Subcutaneous preadipocyte (primary cell): Measurements from ENCODE around the gene TOR1A. TPM values are rescaled to one million over a fixed set of nuclear protein-coding genes. Genes with fewer than 3 reads are reported as not detected.

Source experiments
- small RNA-seq: library from RNA; depleted of rRNA; stranded (forward); fragments of <200 nt; gene quantifications from one replicate; pipeline ENCODE3, GENCODE V24; 2012
- total RNA-seq: library from RNA; depleted of rRNA; stranded (reverse); fragments of >200 nt; gene quantifications from 2 replicates; pipeline ENCODE4 v1.2.3, GENCODE V29; 2012

Gene TOR1A
- total RNA-seq, result 29.9 and 31.6 TPM in 2 replicates

GRCh38 chr9:129823935-129824601, at the start of gene TOR1A:
Gene TOR1A (minus strand): TSS chr9:129824136. CDS start chr9:129824085, 51 bp downstream.

GRCh38 chr9:129835128-129835859, 11.4 kb upstream of the TOR1A start, which contains the start of the genes C9orf78 and USP20:
Gene C9orf78 (minus strand): TSS chr9:129835275. CDS start chr9:129835221, 54 bp downstream.
Gene USP20 (plus strand): TSS chr9:129835458. CDS start chr9:129852556, 17,098 bp downstream.

DNA sequence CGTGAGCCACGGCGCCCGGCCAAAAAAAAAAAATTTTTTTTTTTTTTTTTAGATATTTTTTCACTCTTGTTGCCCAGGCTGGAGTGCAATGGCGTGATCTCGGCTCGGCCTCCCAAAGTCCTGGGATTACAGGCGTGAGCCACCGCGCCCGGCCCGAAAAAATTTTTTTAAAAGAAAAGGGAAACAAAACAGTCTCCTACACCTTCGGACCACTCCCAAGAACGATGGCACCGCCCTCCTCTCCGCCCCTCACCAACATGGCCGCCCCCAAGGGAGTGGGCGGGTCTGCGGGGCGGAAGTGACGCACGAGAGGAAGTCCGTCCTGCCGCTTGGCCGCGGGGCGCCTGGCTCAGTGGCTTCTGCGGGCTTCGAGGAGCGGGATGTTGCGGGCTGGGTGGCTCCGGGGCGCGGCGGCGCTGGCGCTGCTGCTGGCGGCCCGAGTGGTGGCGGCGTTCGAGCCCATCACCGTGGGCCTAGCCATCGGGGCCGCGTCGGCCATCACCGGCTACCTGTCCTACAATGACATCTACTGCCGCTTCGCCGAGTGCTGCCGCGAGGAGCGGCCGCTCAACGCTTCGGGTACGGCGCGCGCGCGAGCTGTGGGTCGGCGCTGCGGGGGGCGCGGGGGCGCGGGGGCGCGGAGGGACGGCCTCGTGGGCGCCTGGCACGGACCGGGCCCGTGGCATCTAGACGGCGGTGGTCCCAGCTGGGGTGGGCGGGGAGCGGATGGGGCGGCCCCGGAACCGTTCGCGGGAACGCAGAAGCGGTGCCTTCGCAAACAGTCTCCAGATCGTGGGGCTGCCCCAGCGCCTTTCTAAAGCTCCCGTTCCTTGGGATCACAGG, 20.9 kb downstream of the TOR1A start, which contains the start of gene TOR1B:
Gene TOR1B (plus strand): TSS at position 352 of the 843 bp plus-strand sequence. CDS start 29 bp downstream, at position 381.

Small RNA genes within 50 kb of the gene (small RNA-seq; reads per million reads assigned to genes)
- 0.63 reads per million, percentile 39 among the genes with 10 or more reads in this experiment for gene MIR6855

Other genes starting within 250 kb of the TOR1A start
- not detected in 2 replicates for gene C9orf50, start 203.0 kb downstream of the TOR1A start, total RNA-seq
- gene NTMT1, start 198.0 kb downstream of the TOR1A start, total RNA-seq, result 24.3 and 30.7 TPM in 2 replicates
- gene ASB6, start 182.0 kb downstream of the TOR1A start, total RNA-seq, result 16.9 and 18.6 TPM in 2 replicates
- gene PRRX2, start 158.5 kb downstream of the TOR1A start, total RNA-seq, result 5.1 and 21.3 TPM in 2 replicates
- 56.2 and 76.0 TPM in 2 replicates for gene PTGES, start 71.1 kb downstream of the TOR1A start, total RNA-seq
- gene TOR1B, start 21.0 kb downstream of the TOR1A start, total RNA-seq, result 15.8 and 24.2 TPM in 2 replicates
- 22.8 and 26.0 TPM in 2 replicates for gene C9orf78, start 11.1 kb upstream of the TOR1A start, total RNA-seq
- 7.0 TPM in 2 replicates for gene USP20, start 11.3 kb upstream of the TOR1A start, total RNA-seq
- gene FNBP1, start 219.1 kb upstream of the TOR1A start, total RNA-seq, result 25.4 and 43.0 TPM in 2 replicates
- gene GPR107, start 229.8 kb upstream of the TOR1A start, total RNA-seq, result 14.0 and 17.6 TPM in 2 replicates